Endodermal cell (in vitro differentiated cells): Measurements from ENCODE around the gene XXYLT1. TPM values are rescaled to one million over a fixed set of nuclear protein-coding genes. Genes with fewer than 3 reads are reported as not detected.

Source experiments
- DNase-seq: peaks from one replicate; pipeline ENCODE4 v3.0.0-alpha.2; 2017
- H3K27ac ChIP-seq: 2 replicates; pipeline ENCODE4 v1.5.1; 2013; ENCODE audit warnings: mild to moderate bottlenecking, low read depth, low read length, moderate library complexity
- H3K27me3 ChIP-seq: 2 replicates; pipeline ENCODE4 v1.6.1; 2013; ENCODE audit warnings: mild to moderate bottlenecking, low read length, moderate library complexity; ENCODE audit not compliant: insufficient read depth, control insufficient read depth, poor library complexity, severe bottlenecking
- H3K36me3 ChIP-seq: 2 replicates; pipeline ENCODE4 v1.7.0; 2013; ENCODE audit warnings: mild to moderate bottlenecking, low read length, moderate library complexity; ENCODE audit not compliant: control insufficient read depth, insufficient read depth
- H3K4me1 ChIP-seq: one replicate; pipeline ENCODE4 v1.7.0; 2013; ENCODE audit warnings: low read length; ENCODE audit not compliant: control insufficient read depth, insufficient read depth
- H3K4me3 ChIP-seq: 2 replicates; pipeline ENCODE4 v1.5.1; 2013; ENCODE audit warnings: mild to moderate bottlenecking, low read length, moderate library complexity
- H3K9ac ChIP-seq: 2 replicates; pipeline ENCODE4 v1.6.1; 2013; ENCODE audit warnings: mild to moderate bottlenecking, low read length, moderate library complexity; ENCODE audit not compliant: poor library complexity, severe bottlenecking; ENCODE audit errors: extremely low read depth
- H3K9me3 ChIP-seq: 2 replicates; pipeline ENCODE4 v1.6.1; 2013; ENCODE audit warnings: mild to moderate bottlenecking, low read length, moderate library complexity; ENCODE audit not compliant: control insufficient read depth
- H3K27ac Mint-ChIP-seq: 2 replicates; pipeline ENCODE4 v1.8.0; 2020; ENCODE audit warnings: mixed read lengths
- H3K27me3 Mint-ChIP-seq: 2 replicates; pipeline ENCODE4 v1.8.0; 2021; ENCODE audit warnings: mild to moderate bottlenecking, mixed read lengths; ENCODE audit not compliant: insufficient read depth
- H3K36me3 Mint-ChIP-seq: 2 replicates; pipeline ENCODE4 v1.8.0; 2020; ENCODE audit warnings: low read depth, mixed read lengths
- H3K4me1 Mint-ChIP-seq: 2 replicates; pipeline ENCODE4 v1.8.0; 2020; ENCODE audit warnings: mixed read lengths
- H3K4me3 Mint-ChIP-seq: 2 replicates; pipeline ENCODE4 v1.8.0; 2020; ENCODE audit warnings: mild to moderate bottlenecking, moderate library complexity, mixed read lengths
- H3K9me3 Mint-ChIP-seq: 2 replicates; pipeline ENCODE4 v1.8.0; 2020; ENCODE audit warnings: mild to moderate bottlenecking, mixed read lengths
- WGBS, 2 experiments: methylation state at CpG; one replicate each; pipeline versions ENCODE4 v1.1.5 to v1.1.7; 2013; ENCODE audit warnings: missing lambda C conversion rate in 2 of 2, mixed read lengths in 1 of 2; ENCODE audit not compliant: insufficient coverage in 1 of 2, insufficient read length in 1 of 2; 5-methylcytosine and 5-hydroxymethylcytosine counted together
- total RNA-seq, 2 donors: library from RNA; stranded (reverse); fragmentation: NEBNext Ultra II Directional in 1 of 2; extraction: Animal tissue kit (Norgen Biotek cat#: 25700) in 1 of 2; gene quantifications; 2 replicates in 1 of 2; 3 replicates in 1 of 2; pipeline ENCODE4 v1.2.1, GENCODE V29; 2021
- TF ChIP-seq, protein P1 (sequence below): fragments of 200-600 bp; sonication (generic); conservative IDR thresholded peaks from 2 replicates; pipeline ENCODE4 v1.5.0; 2021; ENCODE audit warnings: antibody characterized with exemption, mild to moderate bottlenecking

The XXYLT1 gene
- total RNA-seq, 2 donors from 2014 or later, result 35.5 to 38.3 TPM

DNA sequence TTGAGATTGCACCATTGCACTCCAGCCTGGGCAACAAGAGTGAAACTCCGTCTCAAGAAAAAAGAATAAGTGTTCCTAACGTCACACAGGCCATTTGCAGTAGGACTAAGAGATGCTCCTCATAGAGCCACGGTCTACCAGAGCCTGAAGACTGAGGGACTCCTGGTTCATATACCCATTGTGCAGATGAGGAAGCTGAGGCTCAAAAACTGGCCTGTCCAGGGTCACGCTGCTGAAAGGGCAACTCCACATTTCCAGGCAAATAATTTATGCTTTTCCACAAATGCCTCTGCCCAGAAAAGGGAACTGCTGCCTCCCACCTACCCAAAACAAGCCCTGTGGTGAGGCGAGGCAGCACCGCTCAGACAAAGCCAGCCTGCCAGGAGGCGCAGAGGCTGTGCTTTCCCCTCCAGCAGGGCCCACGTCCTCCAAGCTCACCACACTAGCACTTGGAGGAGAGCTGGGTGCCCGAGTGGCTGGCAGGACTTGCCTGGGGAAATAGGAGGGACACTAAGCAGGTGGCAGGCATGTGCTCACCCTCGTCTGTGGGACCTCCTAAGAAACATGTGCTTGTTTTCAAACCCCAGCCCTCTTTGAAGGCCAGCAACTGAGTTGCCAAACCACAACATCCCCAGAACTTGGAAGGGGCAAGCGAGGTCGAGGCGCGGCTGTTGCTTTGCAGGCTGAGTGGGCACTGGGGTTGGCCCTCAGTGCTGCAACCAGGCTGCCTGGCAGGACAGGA lies 195.6 kb downstream of the XXYLT1 start:
- no peaks in the 10 kb centered on the region for H3K36me3 ChIP-seq
- Mint-ChIP-seq H3K4me1 (peaks cover 24% of the 10 kb centered on the region), H3K4me3 (no peak overlapping the region), H3K27me3 (no peaks in the 10 kb centered on the region), H3K36me3 (no peaks in the 10 kb centered on the region), H3K9me3 (no peaks in the 10 kb centered on the region), H3K27ac (no peak overlapping the region)
- WGBS, 2 experiments, result 92 to 94% methylated on average over 9 to 14 of the region's 14 CpGs
- peaks cover 15% of the 10 kb centered on the region for H3K4me1 ChIP-seq
- H3K9ac ChIP-seq, result no peak overlapping the region
- H3K4me3 ChIP-seq, result no peak overlapping the region
- no peak for DNase-seq
- TF ChIP-seq, protein P1, sequence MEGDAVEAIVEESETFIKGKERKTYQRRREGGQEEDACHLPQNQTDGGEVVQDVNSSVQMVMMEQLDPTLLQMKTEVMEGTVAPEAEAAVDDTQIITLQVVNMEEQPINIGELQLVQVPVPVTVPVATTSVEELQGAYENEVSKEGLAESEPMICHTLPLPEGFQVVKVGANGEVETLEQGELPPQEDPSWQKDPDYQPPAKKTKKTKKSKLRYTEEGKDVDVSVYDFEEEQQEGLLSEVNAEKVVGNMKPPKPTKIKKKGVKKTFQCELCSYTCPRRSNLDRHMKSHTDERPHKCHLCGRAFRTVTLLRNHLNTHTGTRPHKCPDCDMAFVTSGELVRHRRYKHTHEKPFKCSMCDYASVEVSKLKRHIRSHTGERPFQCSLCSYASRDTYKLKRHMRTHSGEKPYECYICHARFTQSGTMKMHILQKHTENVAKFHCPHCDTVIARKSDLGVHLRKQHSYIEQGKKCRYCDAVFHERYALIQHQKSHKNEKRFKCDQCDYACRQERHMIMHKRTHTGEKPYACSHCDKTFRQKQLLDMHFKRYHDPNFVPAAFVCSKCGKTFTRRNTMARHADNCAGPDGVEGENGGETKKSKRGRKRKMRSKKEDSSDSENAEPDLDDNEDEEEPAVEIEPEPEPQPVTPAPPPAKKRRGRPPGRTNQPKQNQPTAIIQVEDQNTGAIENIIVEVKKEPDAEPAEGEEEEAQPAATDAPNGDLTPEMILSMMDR, result no peak
- H3K27ac ChIP-seq, result no peak overlapping the region
- no peaks in the 10 kb centered on the region for H3K9me3 ChIP-seq
- H3K27me3 ChIP-seq, result no peaks in the 10 kb centered on the region

DNA sequence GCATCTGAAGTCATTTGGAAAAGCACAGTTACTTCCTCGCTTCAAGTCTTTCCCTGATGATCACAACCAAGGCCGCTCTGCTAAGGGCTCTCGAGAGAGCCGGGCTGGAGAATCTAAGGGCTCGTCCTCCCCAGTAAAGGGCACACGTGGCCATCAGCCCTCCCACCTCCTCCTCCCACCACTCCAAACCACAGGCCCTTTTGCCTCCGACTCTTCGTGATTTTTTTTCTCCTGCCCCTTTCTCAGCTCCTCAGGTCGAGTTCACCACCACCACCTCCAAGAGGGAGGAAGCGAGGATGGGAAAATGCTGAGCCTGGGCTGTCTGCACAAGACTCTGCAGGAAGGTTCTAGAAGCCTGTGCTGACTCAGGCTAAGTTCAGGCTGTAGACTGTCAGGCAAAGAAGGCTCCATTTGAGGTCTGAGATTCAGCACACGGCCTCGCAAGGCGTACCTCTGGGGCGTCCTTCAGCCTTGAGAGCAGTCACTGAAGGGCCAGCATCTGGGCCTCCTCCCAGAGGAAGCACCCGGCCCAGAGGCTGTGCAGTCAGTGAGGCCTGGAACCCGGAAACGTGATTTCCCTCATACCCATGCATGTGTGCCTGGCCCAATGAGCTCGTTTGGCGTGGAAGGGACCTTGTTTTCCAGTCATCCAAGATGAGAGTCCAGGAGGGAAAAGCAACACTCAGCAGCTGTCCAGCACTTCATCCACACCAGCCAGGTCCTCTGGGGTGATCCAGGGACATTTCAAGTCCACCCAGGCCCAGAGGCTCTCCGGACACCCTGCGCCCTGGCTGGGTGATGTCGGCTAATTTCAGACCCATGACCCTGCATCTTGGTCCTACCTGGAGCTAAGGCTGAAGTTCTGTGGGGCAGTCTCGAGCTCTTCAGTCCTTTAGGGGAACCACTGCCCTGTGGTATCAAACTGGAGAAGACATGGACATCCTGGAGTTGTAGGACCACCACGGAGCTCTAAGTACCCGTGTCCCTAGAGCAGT lies 196.8 kb downstream of the XXYLT1 start:
- DNase-seq, result no peak
- Histone ChIP-seq H3K27ac (no peak overlapping the region), H3K4me3 (no peak overlapping the region), H3K27me3 (no peaks in the 10 kb centered on the region), H3K36me3 (peaks cover 8% of the 10 kb centered on the region), H3K9me3 (no peaks in the 10 kb centered on the region), H3K4me1 (peaks cover 8% of the 10 kb centered on the region), H3K9ac (no peak overlapping the region)
- no peak overlapping the region for H3K4me3 Mint-ChIP-seq
- peaks cover 15% of the 10 kb centered on the region for H3K4me1 Mint-ChIP-seq
- WGBS, 2 experiments, result 94 to 98% methylated on average over 18 to 25 of the region's 25 CpGs
- no peaks in the 10 kb centered on the region for H3K27me3 Mint-ChIP-seq
- no peaks in the 10 kb centered on the region for H3K9me3 Mint-ChIP-seq
- H3K36me3 Mint-ChIP-seq, result peaks cover 4% of the 10 kb centered on the region
- peak overlapping the region; percentile 48 for H3K27ac Mint-ChIP-seq
- TF ChIP-seq, protein P1, result no peak

DNA sequence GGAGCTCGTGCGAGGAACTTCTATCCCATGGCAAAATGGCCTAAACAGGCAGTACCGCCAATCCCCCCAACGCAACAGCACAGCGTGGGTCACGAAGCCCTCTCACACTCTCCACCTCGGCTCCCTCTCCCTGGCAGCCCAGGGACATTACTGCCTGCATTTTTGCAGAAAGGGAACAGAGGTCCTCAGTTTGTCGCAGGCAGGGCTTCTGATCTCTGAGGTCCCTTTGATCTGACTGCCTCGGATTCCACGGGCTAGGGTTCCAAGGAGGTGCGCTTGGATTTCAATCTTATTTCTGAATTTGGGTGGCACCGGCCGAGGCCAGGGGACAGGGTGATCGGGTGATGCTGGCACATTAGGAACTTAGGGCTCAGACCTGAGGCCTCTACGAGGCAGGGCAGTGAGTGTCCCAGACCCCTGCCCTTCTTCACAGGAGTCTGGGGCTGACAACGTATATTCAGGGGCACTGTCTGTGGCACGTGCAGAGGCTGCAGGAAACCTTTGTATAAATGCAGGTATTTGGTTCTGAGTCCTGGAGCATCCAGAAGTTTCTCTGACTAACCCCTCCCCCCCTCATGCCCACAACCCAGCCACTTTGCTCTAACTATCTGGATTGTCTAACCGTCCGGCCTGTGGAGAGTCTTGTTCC lies 197.9 kb downstream of the XXYLT1 start:
- H3K27me3 Mint-ChIP-seq, result no peaks in the 10 kb centered on the region
- Histone ChIP-seq H3K9me3 (no peaks in the 10 kb centered on the region), H3K4me1 (peaks cover 8% of the 10 kb centered on the region), H3K36me3 (peaks cover 19% of the 10 kb centered on the region), H3K27me3 (no peaks in the 10 kb centered on the region), H3K9ac (no peak overlapping the region), H3K27ac (no peak overlapping the region), H3K4me3 (no peak overlapping the region)
- no peak for DNase-seq
- peaks cover 13% of the 10 kb centered on the region for H3K36me3 Mint-ChIP-seq
- H3K9me3 Mint-ChIP-seq, result no peaks in the 10 kb centered on the region
- no peak overlapping the region for H3K27ac Mint-ChIP-seq
- TF ChIP-seq, protein P1, result no peak
- H3K4me1 Mint-ChIP-seq, result peaks cover 8% of the 10 kb centered on the region
- H3K4me3 Mint-ChIP-seq, result no peak overlapping the region
- WGBS, 2 experiments, result 91 to 98% methylated on average over 16 to 19 of the region's 19 CpGs
